ENCODE results near the gene GALNT2. TPM values are rescaled to one million over a fixed set of nuclear protein-coding genes. Genes with fewer than 3 reads are reported as not detected.

Gene GALNT2
- total and polyA plus RNA-seq, 3 donors from 2014 or later: 63.0 to 135 (median 114) TPM

DNA sequence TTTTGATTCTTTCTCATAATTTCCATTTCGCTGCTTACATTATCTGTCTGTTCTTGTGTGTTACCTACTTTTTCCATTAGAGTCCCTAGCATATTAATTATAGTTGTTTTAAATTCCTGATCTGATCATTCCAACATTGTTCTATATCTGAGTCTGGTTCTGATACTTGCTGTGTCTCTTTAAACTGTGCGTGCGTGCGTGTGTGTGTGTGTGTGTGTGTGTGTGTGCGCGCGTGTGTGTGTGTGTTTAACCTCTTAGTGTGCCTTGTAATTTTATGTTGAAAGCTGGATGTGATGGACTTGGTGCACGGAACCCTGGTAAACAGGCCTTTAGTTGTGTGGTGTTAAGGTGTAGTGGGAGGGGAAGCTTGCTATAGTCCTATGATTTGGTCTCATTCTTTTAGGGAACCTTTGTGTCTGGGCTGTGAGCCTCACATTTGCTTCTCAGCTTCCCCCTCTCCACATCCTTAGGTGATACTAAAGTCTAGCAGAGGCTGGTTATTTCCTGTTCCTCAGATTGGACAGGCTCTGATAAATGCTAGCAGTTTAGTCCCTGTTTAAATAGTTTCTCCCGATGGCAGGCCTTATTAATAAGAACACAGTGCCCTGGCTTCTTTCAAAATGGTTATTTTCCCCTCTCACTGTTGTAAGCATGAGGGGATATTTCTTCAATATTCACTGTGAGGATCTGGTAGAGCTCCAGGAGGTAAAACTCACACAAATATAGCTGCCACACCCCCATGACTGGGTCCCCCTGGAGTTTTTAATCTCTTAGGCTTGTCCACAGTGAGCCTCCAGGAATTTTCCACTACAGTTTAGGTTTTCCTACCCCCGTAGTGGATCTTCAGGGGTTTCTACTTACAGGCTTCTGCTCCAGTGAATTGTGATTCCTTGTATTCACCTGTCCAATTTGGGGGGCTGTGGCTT is 118.3 kb downstream of the GALNT2 start:
- Histone ChIP-seq H3K27me3 (no peaks in the 10 kb centered on the region), H3K4me1 (peaks cover 20% of the 10 kb centered on the region), H3K9me3 (no peaks in the 10 kb centered on the region), H3K4me3 (no peak overlapping the region), H3K27ac (peak overlapping the region; percentile 72 to 75), H3K36me3 (ENCODE audit: low read depth, missing control alignments) (no peaks in the 10 kb centered on the region)
- 67 to 79% methylated on average over 10 of the region's 10 CpGs for WGBS, 2 donors
- no peak for TF ChIP-seq POLR2A (IDR thresholded peaks at IDR 0.05)
- TF ChIP-seq, protein P1, sequence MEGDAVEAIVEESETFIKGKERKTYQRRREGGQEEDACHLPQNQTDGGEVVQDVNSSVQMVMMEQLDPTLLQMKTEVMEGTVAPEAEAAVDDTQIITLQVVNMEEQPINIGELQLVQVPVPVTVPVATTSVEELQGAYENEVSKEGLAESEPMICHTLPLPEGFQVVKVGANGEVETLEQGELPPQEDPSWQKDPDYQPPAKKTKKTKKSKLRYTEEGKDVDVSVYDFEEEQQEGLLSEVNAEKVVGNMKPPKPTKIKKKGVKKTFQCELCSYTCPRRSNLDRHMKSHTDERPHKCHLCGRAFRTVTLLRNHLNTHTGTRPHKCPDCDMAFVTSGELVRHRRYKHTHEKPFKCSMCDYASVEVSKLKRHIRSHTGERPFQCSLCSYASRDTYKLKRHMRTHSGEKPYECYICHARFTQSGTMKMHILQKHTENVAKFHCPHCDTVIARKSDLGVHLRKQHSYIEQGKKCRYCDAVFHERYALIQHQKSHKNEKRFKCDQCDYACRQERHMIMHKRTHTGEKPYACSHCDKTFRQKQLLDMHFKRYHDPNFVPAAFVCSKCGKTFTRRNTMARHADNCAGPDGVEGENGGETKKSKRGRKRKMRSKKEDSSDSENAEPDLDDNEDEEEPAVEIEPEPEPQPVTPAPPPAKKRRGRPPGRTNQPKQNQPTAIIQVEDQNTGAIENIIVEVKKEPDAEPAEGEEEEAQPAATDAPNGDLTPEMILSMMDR (IDR thresholded peaks at IDR 0.05): no peak
- no peak for DNase-seq
- intact Hi-C loops (cut with DNase I; ENCODE audit: low total_unique reads): no loop called here

DNA sequence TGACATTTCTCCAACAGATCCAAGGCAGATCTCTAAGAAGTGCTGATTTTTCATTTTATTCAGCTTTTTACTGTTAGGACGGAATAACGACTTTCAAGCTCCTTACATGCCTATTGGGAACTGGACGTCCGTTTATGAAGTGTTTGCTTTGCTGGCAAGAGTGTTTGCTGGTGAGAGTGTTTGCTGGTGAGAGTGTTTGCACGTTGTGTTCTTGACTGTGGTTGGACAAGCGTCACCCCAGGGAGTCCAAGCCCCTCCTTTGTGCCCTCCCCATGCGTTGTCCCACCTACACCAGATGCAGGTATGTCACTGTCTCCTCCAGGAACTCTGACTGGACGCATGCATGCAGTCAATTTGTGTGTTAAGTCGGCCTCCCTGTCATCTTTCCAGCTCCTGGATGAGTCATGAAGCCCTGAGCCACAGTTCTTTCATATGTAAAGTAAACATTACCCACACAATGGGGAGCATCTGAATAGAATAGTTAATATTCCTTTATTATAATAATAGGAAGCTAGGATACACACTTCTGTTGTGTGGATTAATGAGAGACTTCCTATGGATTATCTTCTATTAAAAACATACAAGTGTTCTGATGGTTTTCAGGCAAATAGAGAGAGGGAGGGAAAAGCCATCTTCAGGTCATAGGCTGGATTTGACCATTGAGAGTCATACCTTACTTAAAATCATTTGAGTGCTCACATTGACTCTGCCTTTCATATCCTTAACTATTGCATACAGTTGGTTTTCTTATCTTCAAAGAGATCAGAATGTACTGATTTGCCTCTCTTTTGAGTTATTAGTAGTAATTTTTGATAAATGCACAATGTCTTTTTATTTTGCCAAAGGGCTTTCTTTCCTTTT is 119.2 kb downstream of the GALNT2 start:
- peak; percentile 48 for DNase-seq
- intact Hi-C loops (cut with DNase I; ENCODE audit: low total_unique reads): no loop called here
- Histone ChIP-seq H3K4me3 (no peak overlapping the region), H3K27me3 (no peaks in the 10 kb centered on the region), H3K36me3 (ENCODE audit: low read depth, missing control alignments) (no peaks in the 10 kb centered on the region), H3K27ac (peak overlapping the region; percentile 72 to 75), H3K9me3 (no peaks in the 10 kb centered on the region), H3K4me1 (peaks cover 25% of the 10 kb centered on the region)
- TF ChIP-seq, protein P1 (IDR thresholded peaks at IDR 0.05): no peak
- no peak for TF ChIP-seq POLR2A (IDR thresholded peaks at IDR 0.05)
- WGBS, 2 donors: 50 to 58% methylated on average over 9 of the region's 9 CpGs

DNA sequence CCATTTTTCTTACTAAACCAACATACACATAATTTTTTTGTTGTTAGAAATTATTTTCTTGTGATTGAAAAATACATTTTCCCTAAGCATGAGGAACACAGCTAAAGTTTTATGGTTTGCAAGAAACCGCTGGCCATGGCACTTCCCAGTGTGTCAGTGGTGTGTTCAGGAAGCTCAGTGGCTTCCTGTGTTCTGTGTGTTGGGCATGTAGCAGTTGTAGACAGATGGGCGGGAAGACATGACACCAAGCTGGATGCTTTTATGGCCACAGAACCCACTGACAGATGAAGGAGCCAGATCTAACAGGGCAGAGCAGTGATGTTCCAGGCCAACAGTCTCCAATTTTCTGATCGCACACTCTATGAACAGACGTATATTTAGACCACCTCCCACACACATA is 119.8 kb downstream of the GALNT2 start:
- H3K27me3 ChIP-seq: no peaks in the 10 kb centered on the region
- TF ChIP-seq, protein P1 (IDR thresholded peaks at IDR 0.05): no peak
- no peak for TF ChIP-seq POLR2A (IDR thresholded peaks at IDR 0.05)
- peaks cover 31% of the 10 kb centered on the region for H3K4me1 ChIP-seq
- intact Hi-C loops (cut with DNase I; ENCODE audit: low total_unique reads): no loop called here
- 83 to 86% methylated on average over 4 of the region's 4 CpGs for WGBS, 2 donors
- no peak for DNase-seq
- no peaks in the 10 kb centered on the region for H3K36me3 ChIP-seq (ENCODE audit: low read depth, missing control alignments)
- no peak overlapping the region for H3K27ac ChIP-seq
- H3K4me3 ChIP-seq: no peak overlapping the region
- H3K9me3 ChIP-seq: no peaks in the 10 kb centered on the region

DNA sequence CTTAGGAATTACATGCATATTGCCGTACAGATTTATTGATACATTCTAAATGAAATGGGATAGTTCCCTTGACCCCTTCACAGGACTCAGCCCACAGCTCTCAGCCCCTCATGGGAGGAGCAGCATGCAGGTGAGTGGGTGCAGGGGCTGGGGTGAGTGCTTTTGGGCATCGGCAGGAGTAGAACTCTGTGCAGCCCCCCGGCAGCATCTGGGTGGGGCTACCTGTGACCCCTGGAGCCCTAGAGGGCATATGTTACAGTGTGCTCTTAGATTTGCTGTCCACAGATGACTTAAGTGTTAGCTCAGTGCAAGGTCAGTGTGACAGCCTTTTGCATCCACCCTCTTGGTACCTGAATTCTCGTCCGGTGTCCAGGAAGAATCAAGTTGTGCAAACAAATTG is 120.3 kb downstream of the GALNT2 start:
- intact Hi-C loops (cut with DNase I; ENCODE audit: low total_unique reads): no loop called here
- peaks cover 34% of the 10 kb centered on the region for H3K4me1 ChIP-seq
- H3K4me3 ChIP-seq: no peak overlapping the region
- H3K9me3 ChIP-seq: no peaks in the 10 kb centered on the region
- no peak for DNase-seq
- H3K27me3 ChIP-seq: no peaks in the 10 kb centered on the region
- TF ChIP-seq, protein P1 (IDR thresholded peaks at IDR 0.05): no peak
- no peak for TF ChIP-seq POLR2A (IDR thresholded peaks at IDR 0.05)
- H3K27ac ChIP-seq: no peak overlapping the region
- no peaks in the 10 kb centered on the region for H3K36me3 ChIP-seq (ENCODE audit: low read depth, missing control alignments)
- 95 to 97% methylated on average over 4 to 5 of the region's 5 CpGs for WGBS, 2 donors
